MM.1S (cell line): Measurements from ENCODE around the gene TPCN2.

Experiments
- EZH2 ChIP-seq: fragments of 300-600 bp; sonication (generic); optimal IDR thresholded peaks from 2 replicates; pipeline ENCODE3; 2017; ENCODE audit warnings: low read depth, mild to moderate bottlenecking, antibody characterized with exemption, low read length, mixed read lengths
- EZH2phosphoT487 ChIP-seq: fragments of 300-600 bp; sonication (generic); IDR thresholded peaks from 2 replicates; pipeline ENCODE4 v1.6.1; 2018; ENCODE audit warnings: antibody characterized with exemption, low read length
- TF ChIP-seq, protein P1 (sequence below): fragments of 300-600 bp; sonication (generic); IDR thresholded peaks from 2 replicates; pipeline ENCODE4 v1.5.1; 2016; ENCODE audit warnings: antibody characterized with exemption, low read length, mixed read lengths

DNA sequence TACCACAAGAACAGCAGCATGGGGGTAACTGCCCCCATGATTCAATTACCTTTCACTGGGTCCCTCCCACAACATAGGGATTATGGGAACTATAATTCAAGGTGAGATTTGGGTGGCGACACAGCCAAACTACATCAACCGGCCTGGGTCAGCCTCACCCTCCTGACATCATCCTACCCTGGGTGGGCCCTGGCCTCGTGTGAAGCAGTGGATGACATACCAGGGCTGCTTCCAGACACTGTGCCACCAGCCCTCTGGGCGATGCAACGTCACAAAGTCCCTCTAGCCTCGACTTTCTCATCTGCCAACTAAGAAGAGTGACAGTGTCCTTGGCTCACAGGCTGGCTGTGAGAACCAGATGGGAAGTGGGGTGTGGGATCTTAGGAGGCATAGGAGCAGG lies 8.7 kb upstream of the TPCN2 start:
- TF ChIP-seq EZH2 (no peak), EZH2phosphoT487 (no peak)
- TF ChIP-seq, protein P1, sequence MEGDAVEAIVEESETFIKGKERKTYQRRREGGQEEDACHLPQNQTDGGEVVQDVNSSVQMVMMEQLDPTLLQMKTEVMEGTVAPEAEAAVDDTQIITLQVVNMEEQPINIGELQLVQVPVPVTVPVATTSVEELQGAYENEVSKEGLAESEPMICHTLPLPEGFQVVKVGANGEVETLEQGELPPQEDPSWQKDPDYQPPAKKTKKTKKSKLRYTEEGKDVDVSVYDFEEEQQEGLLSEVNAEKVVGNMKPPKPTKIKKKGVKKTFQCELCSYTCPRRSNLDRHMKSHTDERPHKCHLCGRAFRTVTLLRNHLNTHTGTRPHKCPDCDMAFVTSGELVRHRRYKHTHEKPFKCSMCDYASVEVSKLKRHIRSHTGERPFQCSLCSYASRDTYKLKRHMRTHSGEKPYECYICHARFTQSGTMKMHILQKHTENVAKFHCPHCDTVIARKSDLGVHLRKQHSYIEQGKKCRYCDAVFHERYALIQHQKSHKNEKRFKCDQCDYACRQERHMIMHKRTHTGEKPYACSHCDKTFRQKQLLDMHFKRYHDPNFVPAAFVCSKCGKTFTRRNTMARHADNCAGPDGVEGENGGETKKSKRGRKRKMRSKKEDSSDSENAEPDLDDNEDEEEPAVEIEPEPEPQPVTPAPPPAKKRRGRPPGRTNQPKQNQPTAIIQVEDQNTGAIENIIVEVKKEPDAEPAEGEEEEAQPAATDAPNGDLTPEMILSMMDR, result no peak
